ENCODE data around the gene G6PC2.

The G6PC2 gene

GRCh38 chr2:168894101-168894500, 7.0 kb upstream of the G6PC2 start:
- H3F3A ChIP-seq (ENCODE audit: low read depth) = no peaks in the 10 kb centered on the region
- H3K27me3 ChIP-seq (ENCODE audit: insufficient read depth, low read length, poor library complexity, severe bottlenecking) = no peaks in the 10 kb centered on the region
- TF ChIP-seq CTCF (conservative IDR thresholded peaks at IDR 0.05; ENCODE audit: low read length) (no peak), EZH2phosphoT487 (IDR thresholded peaks at IDR 0.05; ENCODE audit: borderline replicate concordance) (no peak)
- peaks cover 10% of the 10 kb centered on the region for H3K4me1 ChIP-seq (ENCODE audit: insufficient read depth, low read length, poor library complexity, severe bottlenecking)
- no peak overlapping the region for H3K9ac ChIP-seq (ENCODE audit: low read depth, low read length, poor library complexity, severe bottlenecking)
- H3K79me2 ChIP-seq (ENCODE audit: insufficient read depth, low read length) = peaks cover 12% of the 10 kb centered on the region
- no peaks in the 10 kb centered on the region for H4K20me1 ChIP-seq (ENCODE audit: insufficient read depth, low read length, poor library complexity, severe bottlenecking)
- no peak overlapping the region for H3K4me3 ChIP-seq (ENCODE audit: low read length, poor library complexity, severe bottlenecking)
- H3K9me2 ChIP-seq (replicated peaks; ENCODE audit: low read depth, low read length) = no peaks in the 10 kb centered on the region
- no peaks in the 10 kb centered on the region for H3K9me3 ChIP-seq (ENCODE audit: insufficient read depth, low read depth, low read length)
- H3K36me3 ChIP-seq (ENCODE audit: insufficient read depth, low read length) = no peaks in the 10 kb centered on the region
- no peak overlapping the region for H2AFZ ChIP-seq (ENCODE audit: low read length)
- no peak overlapping the region for H3K4me2 ChIP-seq (ENCODE audit: low read depth, low read length, poor library complexity, severe bottlenecking)

- Histone ChIP-seq H3K79me2 (ENCODE audit: insufficient read depth, low read length) (peaks cover 5% of the 10 kb centered on the region), H3K36me3 (ENCODE audit: insufficient read depth, low read length) (no peaks in the 10 kb centered on the region), H3K9ac (ENCODE audit: low read depth, low read length, poor library complexity, severe bottlenecking) (no peak overlapping the region), H3F3A (ENCODE audit: low read depth) (no peaks in the 10 kb centered on the region), H2AFZ (ENCODE audit: low read length) (no peak overlapping the region), H3K4me3 (ENCODE audit: low read length, poor library complexity, severe bottlenecking) (no peak overlapping the region), H3K9me3 (ENCODE audit: insufficient read depth, low read depth, low read length) (no peaks in the 10 kb centered on the region), H3K4me2 (ENCODE audit: low read depth, low read length, poor library complexity, severe bottlenecking) (no peak overlapping the region), H4K20me1 (ENCODE audit: insufficient read depth, low read length, poor library complexity, severe bottlenecking) (no peaks in the 10 kb centered on the region), H3K27me3 (ENCODE audit: insufficient read depth, low read length, poor library complexity, severe bottlenecking) (no peaks in the 10 kb centered on the region), H3K9me2 (replicated peaks; ENCODE audit: low read depth, low read length) (no peaks in the 10 kb centered on the region), H3K4me1 (ENCODE audit: insufficient read depth, low read length, poor library complexity, severe bottlenecking) (peaks cover 6% of the 10 kb centered on the region)
- TF ChIP-seq EZH2phosphoT487 (IDR thresholded peaks at IDR 0.05; ENCODE audit: borderline replicate concordance) = no peak
- no peak for TF ChIP-seq CTCF (conservative IDR thresholded peaks at IDR 0.05; ENCODE audit: low read length)
Measured at GRCh38 chr2:168894720-168895119, 6.4 kb upstream of the G6PC2 start.

- no peaks in the 10 kb centered on the region for H3K36me3 ChIP-seq (ENCODE audit: insufficient read depth, low read length)
- H3K4me2 ChIP-seq (ENCODE audit: low read depth, low read length, poor library complexity, severe bottlenecking) = no peak overlapping the region
- H3K4me3 ChIP-seq (ENCODE audit: low read length, poor library complexity, severe bottlenecking) = no peak overlapping the region
- H3K9ac ChIP-seq (ENCODE audit: low read depth, low read length, poor library complexity, severe bottlenecking) = no peak overlapping the region
- H3F3A ChIP-seq (ENCODE audit: low read depth) = no peaks in the 10 kb centered on the region
- H3K9me3 ChIP-seq (ENCODE audit: insufficient read depth, low read depth, low read length) = no peaks in the 10 kb centered on the region
- H2AFZ ChIP-seq (ENCODE audit: low read length) = no peak overlapping the region
- peaks cover 2% of the 10 kb centered on the region for H3K4me1 ChIP-seq (ENCODE audit: insufficient read depth, low read length, poor library complexity, severe bottlenecking)
- no peaks in the 10 kb centered on the region for H4K20me1 ChIP-seq (ENCODE audit: insufficient read depth, low read length, poor library complexity, severe bottlenecking)
- H3K27me3 ChIP-seq (ENCODE audit: insufficient read depth, low read length, poor library complexity, severe bottlenecking) = no peaks in the 10 kb centered on the region
- no peaks in the 10 kb centered on the region for H3K9me2 ChIP-seq (replicated peaks; ENCODE audit: low read depth, low read length)
- no peak for TF ChIP-seq CTCF (conservative IDR thresholded peaks at IDR 0.05; ENCODE audit: low read length)
- no peak for TF ChIP-seq EZH2phosphoT487 (IDR thresholded peaks at IDR 0.05; ENCODE audit: borderline replicate concordance)
- no peaks in the 10 kb centered on the region for H3K79me2 ChIP-seq (ENCODE audit: insufficient read depth, low read length)
Measured at GRCh38 chr2:168895771-168896170, 5.3 kb upstream of the G6PC2 start.
